H9 (cell line): ENCODE results near the gene TMEM135. TPM values are rescaled to one million over a fixed set of nuclear protein-coding genes. Genes with fewer than 3 reads are reported as not detected.

Experiments used
- DNase-seq: peaks from one replicate; pipeline ENCODE4 v3.0.0-alpha.2; 2017
- H2AFZ ChIP-seq: one replicate; pipeline ENCODE4 v1.6.1; 2013; ENCODE audit warnings: mild to moderate bottlenecking, low read length, control low read depth, moderate library complexity
- H2AK5ac ChIP-seq: 2 replicates; pipeline ENCODE4 v1.6.1; 2013; ENCODE audit warnings: low read length, control low read depth, mixed read lengths; ENCODE audit not compliant: insufficient read length
- H2BK120ac ChIP-seq: one replicate; pipeline ENCODE4 v1.6.1; 2013; ENCODE audit warnings: low read depth, mild to moderate bottlenecking, low read length, control low read depth, inconsistent platforms; ENCODE audit not compliant: poor library complexity, severe bottlenecking
- H2BK12ac ChIP-seq: 2 replicates; pipeline ENCODE4 v1.6.1; 2013; ENCODE audit warnings: low read length, control low read depth, mixed read lengths, low read depth; ENCODE audit not compliant: insufficient read length
- H2BK15ac ChIP-seq: 2 replicates; pipeline ENCODE4 v1.6.1; 2013; ENCODE audit warnings: low read depth, low read length, control low read depth
- H2BK20ac ChIP-seq: one replicate; pipeline ENCODE4 v1.6.1; 2013; ENCODE audit warnings: low read depth, mild to moderate bottlenecking, low read length, control low read depth, inconsistent platforms; ENCODE audit not compliant: poor library complexity, severe bottlenecking
- H2BK5ac ChIP-seq: 2 replicates; pipeline ENCODE4 v1.6.1; 2013; ENCODE audit warnings: low read length, control low read depth, mixed read lengths; ENCODE audit not compliant: insufficient read length
- H3K14ac ChIP-seq: 2 replicates; pipeline ENCODE4 v1.6.1; 2013; ENCODE audit warnings: low read length, control low read depth; ENCODE audit not compliant: insufficient read depth
- H3K18ac ChIP-seq: 2 replicates; pipeline ENCODE4 v1.6.1; 2013; ENCODE audit warnings: low read depth, mild to moderate bottlenecking, mixed read lengths, low read length, control low read depth; ENCODE audit not compliant: insufficient read length
- H3K23ac ChIP-seq: 2 replicates; pipeline ENCODE4 v1.6.1; 2013; ENCODE audit warnings: low read length, control low read depth, mixed read lengths, low read depth; ENCODE audit not compliant: insufficient read length
- H3K23me2 ChIP-seq: 2 replicates; pipeline ENCODE4 v1.6.1; 2013; ENCODE audit warnings: low read depth, mild to moderate bottlenecking, mixed read lengths, low read length, control low read depth; ENCODE audit not compliant: insufficient read length, poor library complexity, severe bottlenecking
- H3K27ac ChIP-seq: 2 replicates; pipeline ENCODE4 v1.5.1; 2013; ENCODE audit warnings: low read length, control low read depth, mixed read lengths, low read depth; ENCODE audit not compliant: insufficient read length
- H3K27me3 ChIP-seq: 2 replicates; pipeline ENCODE4 v1.6.1; 2013; ENCODE audit warnings: low read length, control low read depth, inconsistent platforms; ENCODE audit not compliant: insufficient read depth
- H3K4ac ChIP-seq: 2 replicates; pipeline ENCODE4 v1.6.1; 2013; ENCODE audit warnings: low read depth, mild to moderate bottlenecking, control low read depth, inconsistent platforms, low read length, moderate library complexity
- H3K4me1 ChIP-seq: 2 replicates; pipeline ENCODE4 v1.6.1; 2013; ENCODE audit warnings: low read length, control low read depth, inconsistent platforms; ENCODE audit not compliant: insufficient read depth
- H3K4me2 ChIP-seq: 2 replicates; pipeline ENCODE4 v1.6.1; 2013; ENCODE audit warnings: low read length, control low read depth, mixed read lengths; ENCODE audit not compliant: insufficient read length, insufficient read depth
- H3K56ac ChIP-seq: 2 replicates; pipeline ENCODE4 v1.6.1; 2013; ENCODE audit warnings: low read depth, mild to moderate bottlenecking, mixed read lengths, low read length, control low read depth; ENCODE audit not compliant: insufficient read length
- H3K79me1 ChIP-seq: 2 replicates; pipeline ENCODE4 v1.6.1; 2013; ENCODE audit warnings: low read depth, mild to moderate bottlenecking, moderate library complexity, low read length, control low read depth, inconsistent platforms; ENCODE audit not compliant: insufficient read depth, poor library complexity, severe bottlenecking
- H3K79me2 ChIP-seq: 2 replicates; pipeline ENCODE4 v1.6.1; 2013; ENCODE audit warnings: low read length, control low read depth, inconsistent platforms; ENCODE audit not compliant: insufficient read depth
- H3K9ac ChIP-seq: 2 replicates; pipeline ENCODE4 v1.6.1; 2013; ENCODE audit warnings: low read length, control low read depth, mixed read lengths; ENCODE audit not compliant: insufficient read length; ENCODE audit errors: extremely low read depth
- H3K9me3 ChIP-seq: one replicate; pipeline ENCODE4 v1.6.1; 2013; ENCODE audit warnings: low read depth, low read length, inconsistent platforms; ENCODE audit not compliant: control insufficient read depth
- H3T11ph ChIP-seq: one replicate; pipeline ENCODE4 v1.6.1; 2013; ENCODE audit warnings: mild to moderate bottlenecking, low read length, control low read depth, inconsistent platforms
- H4K20me1 ChIP-seq: one replicate; pipeline ENCODE4 v1.6.1; 2013; ENCODE audit not compliant: control insufficient read depth, insufficient read length, insufficient read depth
- H4K5ac ChIP-seq: 2 replicates; pipeline ENCODE4 v1.6.1; 2013; ENCODE audit warnings: low read depth, mild to moderate bottlenecking, mixed read lengths, low read length, control low read depth; ENCODE audit not compliant: insufficient read length
- H4K8ac ChIP-seq: replicated peaks from 2 replicates; pipeline ENCODE4 v1.6.1; 2013; ENCODE audit warnings: low read length, control low read depth, mixed read lengths, low read depth; ENCODE audit not compliant: insufficient read length
- H4K91ac ChIP-seq: 2 replicates; pipeline ENCODE4 v1.6.1; 2013; ENCODE audit warnings: low read depth, mild to moderate bottlenecking, moderate library complexity, mixed read lengths, low read length, control low read depth; ENCODE audit not compliant: insufficient read length
- H3K27ac Mint-ChIP-seq, 3 experiments: 2 replicates in 2 of 3; 3 replicates in 1 of 3; pipeline ENCODE4 v1.8.0; 2020 to 2021; ENCODE audit warnings: mixed read lengths in 3 of 3, mild to moderate bottlenecking in 1 of 3, moderate library complexity in 1 of 3
- H3K27me3 Mint-ChIP-seq: 2 replicates; pipeline ENCODE4 v1.8.0; 2021; ENCODE audit warnings: low read depth, mild to moderate bottlenecking, moderate library complexity, mixed read lengths
- H3K36me3 Mint-ChIP-seq, 3 experiments: 2 replicates in 2 of 3; 3 replicates in 1 of 3; pipeline ENCODE4 v1.8.0; 2020 to 2021; ENCODE audit warnings: low read depth in 3 of 3, mixed read lengths in 3 of 3; ENCODE audit not compliant: insufficient read depth in 1 of 3
- H3K4me1 Mint-ChIP-seq, 2 experiments: 2 replicates each; pipeline ENCODE4 v1.8.0; 2020; ENCODE audit warnings: mixed read lengths in 2 of 2
- H3K4me3 Mint-ChIP-seq, 2 experiments: 2 replicates in 1 of 2; 3 replicates in 1 of 2; pipeline ENCODE4 v1.8.0; 2020 to 2021; ENCODE audit warnings: mild to moderate bottlenecking in 2 of 2, mixed read lengths in 2 of 2, moderate library complexity in 1 of 2
- H3K9me3 Mint-ChIP-seq, 2 experiments: 2 replicates in 1 of 2; 3 replicates in 1 of 2; pipeline ENCODE4 v1.8.0; 2020; ENCODE audit warnings: mild to moderate bottlenecking in 2 of 2, mixed read lengths in 2 of 2, moderate library complexity in 1 of 2
- CTCF ChIP-seq: fragments of 200-600 bp; sonication (generic); conservative IDR thresholded peaks from 3 replicates; pipeline ENCODE4 v1.8.0; 2021; ENCODE audit warnings: antibody characterized with exemption, mild to moderate bottlenecking
- WGBS: extraction: QIAGEN DNeasy Blood & Tissue Kit; methylation state at CpG from one replicate; pipeline ENCODE4 v1.1.7; 2013; ENCODE audit warnings: missing lambda C conversion rate, low lambda C conversion rate, mixed read lengths; ENCODE audit not compliant: insufficient read length; ENCODE audit errors: extremely low coverage; 5-methylcytosine and 5-hydroxymethylcytosine counted together
- total RNA-seq: library from RNA; stranded (reverse); gene quantifications from 2 replicates; pipeline ENCODE4 v1.2.1, GENCODE V29; 2021

TMEM135 gene
- total RNA-seq, 1 experiment from 2014 or later = 25.2 TPM

- H3K9me3 Mint-ChIP-seq = no peaks in the 10 kb centered on the region
Measured at GRCh38 chr11:87263264-87263838, 225.6 kb downstream of the TMEM135 start.

More at GRCh38 chr11:87263264-87263838, 225.6 kb downstream of the TMEM135 start:
- Histone ChIP-seq H3K27me3 (no peaks in the 10 kb centered on the region), H3K4ac (no peak overlapping the region), H2AFZ (no peak overlapping the region), H2BK20ac (no peak overlapping the region), H4K8ac (no peak overlapping the region), H2AK5ac (no peak overlapping the region), H3K4me1 (no peaks in the 10 kb centered on the region), H3K27ac (no peak overlapping the region), H3K4me2 (no peak overlapping the region), H2BK12ac (no peak overlapping the region), H3K9ac (no peak overlapping the region), H3K23me2 (no peaks in the 10 kb centered on the region), H3K56ac (no peak overlapping the region), H3T11ph (no peak overlapping the region), H3K79me1 (no peaks in the 10 kb centered on the region), H4K5ac (no peak overlapping the region), H2BK15ac (no peak overlapping the region), H4K20me1 (no peaks in the 10 kb centered on the region), H2BK5ac (no peak overlapping the region), H4K91ac (no peak overlapping the region), H3K79me2 (no peaks in the 10 kb centered on the region), H3K9me3 (no peaks in the 10 kb centered on the region), H3K18ac (no peak overlapping the region), H2BK120ac (no peak overlapping the region), H3K14ac (no peak overlapping the region), H3K23ac (no peak overlapping the region)
- TF ChIP-seq CTCF = no peak
- H3K4me3 Mint-ChIP-seq = no peak overlapping the region
- H3K36me3 Mint-ChIP-seq = no peaks in the 10 kb centered on the region
- no CpG with 5 or more reads among the region's 2 CpGs for whole genome bisulfite sequencing
- H3K27ac Mint-ChIP-seq = no peak overlapping the region; a peak in 1 of 7 replicates
- no peak for DNase-seq
- peaks cover 0 to 2% of the 10 kb centered on the region in 2 experiments; a peak in 1 of 4 replicates for H3K4me1 Mint-ChIP-seq
- no peaks in the 10 kb centered on the region for H3K27me3 Mint-ChIP-seq
